GM12878 (cell line): Measurements from ENCODE around the gene SRGAP2C. TPM values are rescaled to one million over a fixed set of nuclear protein-coding genes. Genes with fewer than 3 reads are reported as not detected.
"Not testable (repeated sequence)": the region's sequence is repeated elsewhere in the genome, so short reads cannot be mapped to it uniquely, and the experiment has no call there.

Experiments used
- ATAC-seq: fragments of 200-7000 bp; cut with Tn5 transposase; 3 replicates; pipeline ENCODE4 v1.9.1; 2020; ENCODE audit warnings: mild to moderate bottlenecking, moderate library complexity
- BruUV-seq: library from RNA; stranded (reverse); fragments of 400-500 nt; replicated peaks from 2 replicates; lab custom pipeline; 2021; lab: Mats Ljungman, UMichigan
- CTCF ChIA-PET: fragments of 300-600 bp; sonication (Branson Sonifier 250); formaldehyde crosslinking; extraction: SDS; loops from one replicate; lab custom pipeline; 2021; ENCODE audit warnings: inconsistent platforms; lab: Yijun Ruan, JAX
- POLR2A ChIA-PET: fragments of 350-600 bp; formaldehyde crosslinking; extraction: SDS; loops from one replicate; lab custom pipeline; 2021; ENCODE audit warnings: inconsistent platforms; lab: Charles Lee
- RAD21 ChIA-PET: fragments of 300-600 bp; sonication (Branson Sonifier 250); formaldehyde crosslinking; loops from one replicate; lab custom pipeline; 2023; ENCODE audit warnings: antibody characterized with exemption; ENCODE audit not compliant: unreplicated experiment; lab: Charles Lee
- SMC1A ChIA-PET: fragments of 300-600 bp; sonication (Branson Sonifier 250); formaldehyde crosslinking; loops from one replicate; lab custom pipeline; 2023; ENCODE audit not compliant: unreplicated experiment, uncharacterized antibody; lab: Charles Lee
- DNase-seq: peaks from one replicate; pipeline ENCODE4 v3.0.0-alpha.2; 2011; ENCODE audit warnings: low read depth, low spot score
- FAIRE-seq: peaks from 3 replicates; lab custom pipeline; 2011; peaks lifted over from hg19 to GRCh38; lab: Jason Lieb, UNC
- H2AFZ ChIP-seq: 2 replicates; pipeline ENCODE4 v1.6.0; 2011; ENCODE audit warnings: low read depth, low read length, control low read depth; ENCODE audit not compliant: control insufficient read depth
- H3K27ac ChIP-seq: 2 replicates; pipeline ENCODE4 v1.5.1; 2011; ENCODE audit warnings: control low read depth; ENCODE audit not compliant: control insufficient read depth, insufficient read depth
- H3K27me3 ChIP-seq, 2 experiments: replicated peaks in 1 of 2; 2 replicates each; pipeline versions ENCODE4 v1.6.0 to v1.6.1; 2011; ENCODE audit warnings: low read length in 1 of 2; ENCODE audit not compliant: control insufficient read depth in 2 of 2, insufficient read depth in 2 of 2
- H3K36me3 ChIP-seq, 2 experiments: 2 replicates each; pipeline ENCODE4 v1.5.1; 2011; ENCODE audit warnings: low read length in 1 of 2; ENCODE audit not compliant: control insufficient read depth in 2 of 2, insufficient read depth in 2 of 2
- H3K4me1 ChIP-seq: 2 replicates; pipeline ENCODE4 v1.6.1; 2011; ENCODE audit warnings: mild to moderate bottlenecking, low read length, moderate library complexity, mixed read lengths; ENCODE audit not compliant: control insufficient read depth, insufficient read depth
- H3K4me2 ChIP-seq: 2 replicates; pipeline ENCODE4 v1.6.0; 2011; ENCODE audit warnings: control low read depth; ENCODE audit not compliant: control insufficient read depth, insufficient read depth
- H3K4me3 ChIP-seq: fragments of 200-600 bp; sonication (generic); 2 replicates; pipeline ENCODE4 v1.5.1; 2016
- H3K79me2 ChIP-seq: 2 replicates; pipeline ENCODE4 v1.6.0; 2011; ENCODE audit warnings: low read length; ENCODE audit not compliant: control insufficient read depth, insufficient read depth
- H3K9ac ChIP-seq: 2 replicates; pipeline ENCODE4 v1.8.0; 2011; ENCODE audit warnings: low read length, control low read depth, mixed read lengths; ENCODE audit not compliant: control insufficient read depth, insufficient read depth
- H3K9me3 ChIP-seq: replicated peaks from 3 replicates; pipeline ENCODE4 v1.5.1; 2011; ENCODE audit warnings: mild to moderate bottlenecking, low read length; ENCODE audit not compliant: control insufficient read depth, insufficient read depth
- H4K20me1 ChIP-seq: 2 replicates; pipeline ENCODE4 v1.6.0; 2011; ENCODE audit not compliant: control insufficient read depth, insufficient read depth
- WGBS: methylation state at CpG from one replicate; pipeline ENCODE4 v1.1.6; 2016; ENCODE audit warnings: low lambda C conversion rate; ENCODE audit not compliant: insufficient replicate concordance, insufficient coverage; ENCODE audit errors: missing lambda C conversion rate; 5-methylcytosine and 5-hydroxymethylcytosine counted together
- in situ Hi-C: fragments of 300-500 bp; cut with MboI; formaldehyde crosslinking; loops from 9 replicates; pipeline ENCODE4 v1.14.3; 2018; ENCODE audit warnings: mixed read lengths
- intact Hi-C: fragments of 100-400 bp; cut with micrococcal nuclease; formaldehyde crosslinking; loops from one replicate; pipeline ENCODE4 v1.14.2; 2022; ENCODE audit not compliant: unreplicated experiment
- polyA plus RNA-seq, 11 experiments: library from polyadenylated mRNA; depleted of rRNA in 4 of 11; unstranded in 6 of 11; stranded (reverse) in 5 of 11; fragments of >200 nt; fragmentation: Nextera tagmentation in 4 of 11; fragmentation: Illumina TruSeq in 1 of 11; extraction: Ambion mirVana in 4 of 11; extraction: Trizol in 1 of 11; gene quantifications; 1 replicate in 1 of 11; 2 replicates in 10 of 11; pipeline versions ENCODE4 v1.2.1 to v1.2.3, GENCODE V29; 2011 to 2016; ENCODE audit warnings: inconsistent platforms in 2 of 11, missing spikeins in 2 of 11, low read depth in 1 of 11
- total RNA-seq, 4 experiments: library from RNA; depleted of rRNA in 3 of 4; stranded (reverse); fragments of >200 nt in 3 of 4; fragmentation: Illumina TruSeq in 1 of 4; extraction: Trizol in 1 of 4; gene quantifications; 2 replicates each; pipeline versions ENCODE4 v1.2.1 to v1.2.3, GENCODE V29; 2013 to 2021

SRGAP2C gene
- total and polyA plus RNA-seq, 10 of the 15 experiments (the other 5 are each of a cell fraction or from before 2014, with no cell fraction given) = 0.82 to 7.6 (median 2.3) TPM

- CTCF ChIA-PET, H2AFZ ChIP-seq, H3K9me3 ChIP-seq, H4K20me1 ChIP-seq, H3K4me3 ChIP-seq, H3K4me2 ChIP-seq, H3K4me1 ChIP-seq, SMC1A ChIA-PET, in situ Hi-C loops, H3K9ac ChIP-seq, H3K27me3 ChIP-seq, FAIRE-seq, H3K36me3 ChIP-seq, RAD21 ChIA-PET, DNase-seq, intact Hi-C loops, H3K79me2 ChIP-seq, BruUV-seq, POLR2A ChIA-PET, H3K27ac ChIP-seq: not testable (repeated sequence)
- ATAC-seq = peak; percentile 34; the same call in 2 of the 3 replicates
- WGBS = no CpG with 5 or more reads among the region's 2 CpGs
Measured at GRCh38 chr1:121257632-121258031, 72.9 kb downstream of the SRGAP2C start.

GRCh38 chr1:121258134-121258533 lies 73.4 kb downstream of the SRGAP2C start:
- H3K9ac ChIP-seq, H3K4me1 ChIP-seq, H2AFZ ChIP-seq, H3K4me3 ChIP-seq, H3K9me3 ChIP-seq, intact Hi-C loops, in situ Hi-C loops, DNase-seq, CTCF ChIA-PET, POLR2A ChIA-PET, H3K36me3 ChIP-seq, H4K20me1 ChIP-seq, H3K27ac ChIP-seq, ATAC-seq, RAD21 ChIA-PET, H3K79me2 ChIP-seq, H3K27me3 ChIP-seq, SMC1A ChIA-PET, H3K4me2 ChIP-seq, FAIRE-seq: not testable (repeated sequence)
- BruUV-seq = TSS peak; percentile 53
- WGBS = 50% methylated on average over 1 of the region's 2 CpGs

- 73% methylated on average over 2 of the region's 2 CpGs for WGBS
- SMC1A ChIA-PET, H3K27ac ChIP-seq, H3K4me2 ChIP-seq, intact Hi-C loops, H4K20me1 ChIP-seq, RAD21 ChIA-PET, BruUV-seq, H3K27me3 ChIP-seq, H3K4me1 ChIP-seq, H3K9me3 ChIP-seq, FAIRE-seq, POLR2A ChIA-PET, CTCF ChIA-PET, H3K36me3 ChIP-seq, H3K4me3 ChIP-seq, DNase-seq, H2AFZ ChIP-seq, in situ Hi-C loops, H3K79me2 ChIP-seq, ATAC-seq, H3K9ac ChIP-seq: not testable (repeated sequence)
Measured at GRCh38 chr1:121260205-121260604, 75.4 kb downstream of the SRGAP2C start.

- FAIRE-seq = not testable (repeated sequence)
Measured at GRCh38 chr1:121262163-121262562, 77.4 kb downstream of the SRGAP2C start.

More at GRCh38 chr1:121262163-121262562, 77.4 kb downstream of the SRGAP2C start:
- no CpG with 5 or more reads among the region's 2 CpGs for WGBS
- H3K4me3 ChIP-seq, H3K27me3 ChIP-seq, in situ Hi-C loops, BruUV-seq, H3K36me3 ChIP-seq, H3K9ac ChIP-seq, H4K20me1 ChIP-seq, H3K4me1 ChIP-seq, H3K4me2 ChIP-seq, H3K79me2 ChIP-seq, DNase-seq, POLR2A ChIA-PET, CTCF ChIA-PET, H2AFZ ChIP-seq, SMC1A ChIA-PET, ATAC-seq, intact Hi-C loops, RAD21 ChIA-PET, H3K27ac ChIP-seq, H3K9me3 ChIP-seq: not testable (repeated sequence)
